Naive B cell (primary cell): ENCODE measurements around the gene DEFB132. TPM values are rescaled to one million over a fixed set of nuclear protein-coding genes. Genes with fewer than 3 reads are reported as not detected.

Source experiments
- ATAC-seq, 2 donors: fragments of 150-1000 bp; cut with Tn5 transposase; 2 replicates each; pipeline ENCODE4 v1.10.0; 2021; ENCODE audit warnings: low read depth in 2 of 2, mild to moderate bottlenecking in 2 of 2, moderate library complexity in 2 of 2
- DNase-seq: peaks from one replicate; pipeline ENCODE4 v3.0.0; 2022
- H3K27ac Mint-ChIP-seq, 6 donors: one replicate each; pipeline ENCODE4 v1.8.0; 2020 to 2022; ENCODE audit warnings: mild to moderate bottlenecking in 6 of 6, mixed read lengths in 6 of 6, moderate library complexity in 5 of 6, inconsistent platforms in 2 of 6
- H3K27me3 Mint-ChIP-seq, 3 donors: one replicate each; pipeline ENCODE4 v1.8.0; 2021 to 2022; ENCODE audit warnings: mixed read lengths in 3 of 3, mild to moderate bottlenecking in 1 of 3
- H3K36me3 Mint-ChIP-seq, 2 donors: one replicate each; pipeline ENCODE4 v1.8.0; 2020 to 2022; ENCODE audit warnings: mixed read lengths in 2 of 2, inconsistent platforms in 1 of 2, mild to moderate bottlenecking in 1 of 2
- H3K4me1 Mint-ChIP-seq, 3 donors: one replicate each; pipeline ENCODE4 v1.8.0; 2020 to 2022; ENCODE audit warnings: mixed read lengths in 3 of 3, inconsistent platforms in 1 of 3, mild to moderate bottlenecking in 1 of 3, moderate library complexity in 1 of 3
- H3K4me3 Mint-ChIP-seq, 8 donors: one replicate each; pipeline ENCODE4 v1.8.0; 2020 to 2022; ENCODE audit warnings: mild to moderate bottlenecking in 8 of 8, mixed read lengths in 8 of 8, moderate library complexity in 8 of 8, inconsistent platforms in 2 of 8
- H3K9me3 Mint-ChIP-seq, 7 donors: one replicate each; pipeline ENCODE4 v1.8.0; 2020 to 2022; ENCODE audit warnings: mixed read lengths in 7 of 7, mild to moderate bottlenecking in 5 of 7, inconsistent platforms in 2 of 7, moderate library complexity in 1 of 7
- polyA plus RNA-seq, 6 donors: library from polyadenylated mRNA; unstranded; fragments of 300-500 nt; fragmentation: Illumina TruSeq; gene quantifications; one replicate each; pipeline ENCODE4 v1.2.3, GENCODE V29; 2021; ENCODE audit warnings: low read depth in 6 of 6

The DEFB132 gene
- polyA plus RNA-seq, 6 donors from 2014 or later: not detected

DNA sequence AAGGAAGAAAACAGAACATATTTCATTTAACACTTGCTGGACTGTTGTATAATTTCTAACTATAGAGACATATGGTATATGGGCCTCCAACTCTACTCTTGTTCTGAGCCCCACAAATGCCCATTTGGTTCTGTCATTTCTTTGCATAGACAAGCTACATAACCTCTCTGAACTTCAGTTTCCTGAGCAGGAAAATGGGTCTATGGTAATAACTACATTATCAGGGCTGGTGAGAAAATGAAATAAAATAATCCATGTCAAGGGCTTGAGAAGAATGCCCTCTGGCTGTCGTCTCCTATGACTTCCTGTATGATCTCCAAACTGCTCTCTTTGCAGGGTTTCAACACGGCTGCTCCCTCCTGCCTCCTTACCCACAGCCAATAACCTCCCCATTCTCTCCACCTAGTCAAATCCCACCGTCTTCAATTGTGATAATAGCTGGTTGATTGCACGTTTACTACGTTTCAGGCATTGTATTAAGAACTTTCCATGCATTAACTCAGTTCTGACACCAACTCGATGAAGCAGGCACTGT lies 51.8 kb downstream of the DEFB132 start:
- Mint-ChIP-seq H3K4me3 (peak overlapping the region in 7 of 8 donors; percentile 37 to 94 (median 84)), H3K36me3 (peaks cover 0 to 4% of the 10 kb centered on the region in 2 donors), H3K27ac (peak overlapping the region in 5 of 6 donors; percentile 1 to 87 (median 69)), H3K9me3 (no peaks in the 10 kb centered on the region), H3K27me3 (no peaks in the 10 kb centered on the region), H3K4me1 (peaks cover 15 to 23% (median 16%) of the 10 kb centered on the region in 3 donors)
- no peak for ATAC-seq
- no peak for DNase-seq

- ATAC-seq (peak; percentile 100), DNase-seq (peak; percentile 83)
- peaks cover 0 to 4% of the 10 kb centered on the region in 2 donors for H3K36me3 Mint-ChIP-seq
- no peaks in the 10 kb centered on the region for H3K9me3 Mint-ChIP-seq
- peak overlapping the region; percentile 78 to 94 (median 90) for H3K4me3 Mint-ChIP-seq
- peak overlapping the region; percentile 77 to 93 (median 89) for H3K27ac Mint-ChIP-seq
- peaks cover 15 to 23% (median 16%) of the 10 kb centered on the region in 3 donors for H3K4me1 Mint-ChIP-seq
- no peaks in the 10 kb centered on the region for H3K27me3 Mint-ChIP-seq
Observed at GRCh38 chr20:309841-310644, 52.5 kb downstream of the DEFB132 start.

GRCh38 chr20:310645-311044 lies 53.1 kb downstream of the DEFB132 start:
- no peaks in the 10 kb centered on the region for H3K27me3 Mint-ChIP-seq
- peaks cover 0 to 4% of the 10 kb centered on the region in 2 donors for H3K36me3 Mint-ChIP-seq
- peak in 1 of 2 donors; percentile 6 for ATAC-seq
- H3K4me1 Mint-ChIP-seq: peaks cover 15 to 23% (median 16%) of the 10 kb centered on the region in 3 donors
- peak overlapping the region; percentile 78 to 94 (median 90) for H3K4me3 Mint-ChIP-seq
- H3K9me3 Mint-ChIP-seq: no peaks in the 10 kb centered on the region
- no peak for DNase-seq
- H3K27ac Mint-ChIP-seq: peak overlapping the region in 4 of 6 donors; percentile 77 to 93 (median 88)

Other genes with a start within 250 kb of the DEFB132 start
- gene DEFB125, start 170.1 kb upstream of the DEFB132 start, polyA plus RNA-seq: not detected
- not detected for gene DEFB126, start 115.1 kb upstream of the DEFB132 start, polyA plus RNA-seq
- gene DEFB127, start 100.3 kb upstream of the DEFB132 start, polyA plus RNA-seq: not detected
- gene DEFB128, start 68.0 kb upstream of the DEFB132 start, polyA plus RNA-seq: not detected
- not detected for gene DEFB129, start 30.5 kb upstream of the DEFB132 start, polyA plus RNA-seq
- 1 to 10 TPM in 2 of 6 donors, under 1 TPM in 4; 0.18 to 1.4 (median 0.37) TPM for gene C20orf96, start 33.0 kb downstream of the DEFB132 start, polyA plus RNA-seq
- gene ZCCHC3, start 39.8 kb downstream of the DEFB132 start, polyA plus RNA-seq: 10 to 100 TPM in 5 of 6 donors, 1 to 10 TPM in 1; 9.7 to 19.0 (median 10.9) TPM
- 1 to 10 TPM in 2 of 6 donors, under 1 TPM in 4; 0.15 to 1.7 (median 0.95) TPM for gene SOX12, start 67.8 kb downstream of the DEFB132 start, polyA plus RNA-seq
- 1 to 10 TPM; 4.7 to 9.8 (median 8.2) TPM for gene NRSN2, start 89.4 kb downstream of the DEFB132 start, polyA plus RNA-seq
- gene TRIB3, start 123.0 kb downstream of the DEFB132 start, polyA plus RNA-seq: 10 to 100 TPM in 5 of 6 donors, 1 to 10 TPM in 1; 7.3 to 23.3 (median 16.3) TPM
- 100 to 1,000 TPM in 1 of 6 donors, 10 to 100 TPM in 5; 82.4 to 105 (median 91.1) TPM for gene RBCK1, start 150.6 kb downstream of the DEFB132 start, polyA plus RNA-seq
- 10 to 100 TPM; 16.0 to 24.6 (median 18.6) TPM for gene TBC1D20, start 204.8 kb downstream of the DEFB132 start, polyA plus RNA-seq